Pancreas (tissue), 10 donors: Measurements from ENCODE around the gene PTPRG. TPM values are rescaled to one million over a fixed set of nuclear protein-coding genes. Genes with fewer than 3 reads are reported as not detected.

ENCODE experiments used
- ATAC-seq, 4 donors: fragments of 200-7000 bp; cut with Tn5 transposase; one replicate each; pipeline versions ENCODE4 v1.8.0 to v1.9.1; 2020; ENCODE audit warnings: mild to moderate bottlenecking in 4 of 4, moderate library complexity in 4 of 4
- DNase-seq, 6 donors: peaks; one replicate each; pipeline ENCODE4 v3.0.0-alpha.2; 2020
- FAIRE-seq: peaks from 2 replicates; lab custom pipeline; 2012; peaks lifted over from hg19 to GRCh38; lab: Jason Lieb, UNC
- H3K27ac ChIP-seq, 4 donors: fragments of 200-600 bp; sonication (generic); 1 replicate in 3 of 4; 2 replicates in 1 of 4; pipeline versions ENCODE4 v1.5.0 to v1.8.0; 2020
- H3K27me3 ChIP-seq, 4 donors: fragments of 200-600 bp; one replicate each; pipeline ENCODE4 v1.8.0; 2021
- H3K36me3 ChIP-seq, 3 donors: fragments of 200-600 bp; sonication (generic) in 1 of 3; one replicate each; pipeline versions ENCODE4 v1.5.0 to v1.8.0; 2020 to 2021
- H3K4me1 ChIP-seq, 3 donors: fragments of 200-600 bp; one replicate each; pipeline ENCODE4 v1.8.0; 2021
- H3K4me3 ChIP-seq, 4 donors: fragments of 200-600 bp; sonication (generic) in 2 of 4; one replicate each; pipeline versions ENCODE4 v1.5.0 to v1.8.0; 2020 to 2021
- H3K9me3 ChIP-seq, 4 donors: fragments of 200-600 bp; one replicate each; pipeline ENCODE4 v1.8.0; 2021
- CTCF ChIP-seq, 4 donors: fragments of 200-600 bp; sonication (generic) in 3 of 4; IDR thresholded peaks; one replicate each; pipeline versions ENCODE4 v1.5.0 to v1.8.0; 2021; ENCODE audit warnings: antibody characterized with exemption in 4 of 4
- WGBS, 2 donors: extraction: QIAGEN DNeasy Blood & Tissue Kit; methylation state at CpG; one replicate each; pipeline ENCODE4 v1.1.7; 2013; 5-methylcytosine and 5-hydroxymethylcytosine counted together
- intact Hi-C, 3 donors: fragments of 100-400 bp; cut with DNase I; formaldehyde crosslinking; loops; one replicate each; pipeline versions ENCODE4 v1.11.1 to v1.14.2; 2022
- polyA plus RNA-seq, 2 donors: library from polyadenylated mRNA; stranded (reverse); fragments of 200-250 nt; gene quantifications; one replicate each; pipeline ENCODE4 v1.2.3, GENCODE V29; 2013
- total RNA-seq, 6 donors: library from RNA; stranded (reverse); fragmentation: NEBNext Ultra II Directional in 4 of 6; extraction: Animal tissue kit (Norgen Biotek cat#: 25700) in 4 of 6; gene quantifications; one replicate each; pipeline versions ENCODE4 v1.2.1 to v1.2.4, GENCODE V29; 2021 to 2023
- donor health status: healthy with polysubstance abuse.
- donor health status: DM: no; HTN: no; CAD: no; lungs with moderate emphysema.
- donor health status: DM: no; HTN: no; CAD: no.
- donor health status: control.
- donor health status: control.
- donor health status: Bipolar disorder and iron deficiency.
- donor health status: DM: yes; HTN: yes; CAD: no.
- donor health status: DM: no; HTN: no; CAD: no.
- donor health status: DM: no; HTN: no; CAD: no.
- donor health status: DM: yes; HTN: yes; CAD: no.

Gene PTPRG
- total and polyA plus RNA-seq, 8 donors: 2.8 to 20.5 (median 9.5) TPM

- Histone ChIP-seq H3K36me3 (no peaks in the 10 kb centered on the region), H3K9me3 (peaks cover 0 to 3% (median 0%) of the 10 kb centered on the region in 4 donors), H3K4me3 (no peak overlapping the region), H3K27me3 (no peaks in the 10 kb centered on the region), H3K4me1 (no peaks in the 10 kb centered on the region), H3K27ac (no peak overlapping the region)
- intact Hi-C loops: no loop called here
- WGBS, 2 donors: 85 to 90% methylated on average over 7 of the region's 7 CpGs
- ATAC-seq (no peak), FAIRE-seq (no peak), DNase-seq (no peak)
- TF ChIP-seq CTCF (IDR thresholded peaks at IDR 0.05): no peak
These were observed 301.4 kb downstream of the PTPRG start for GRCh38 chr3:61862614-61863289.

- H3K4me3 ChIP-seq: no peak overlapping the region
- TF ChIP-seq CTCF (IDR thresholded peaks at IDR 0.05): no peak
- 61 to 72% methylated on average over 1 of the region's 1 CpG for WGBS, 2 donors
- no peaks in the 10 kb centered on the region for H3K4me1 ChIP-seq
- no peak for ATAC-seq
- H3K27me3 ChIP-seq: no peaks in the 10 kb centered on the region
- DNase-seq: no peak
- no peak overlapping the region for H3K27ac ChIP-seq
- peaks cover 0 to 3% (median 0%) of the 10 kb centered on the region in 4 donors for H3K9me3 ChIP-seq
- no peak for FAIRE-seq
- intact Hi-C loops: no loop called here
- no peaks in the 10 kb centered on the region for H3K36me3 ChIP-seq
These were observed 302.2 kb downstream of the PTPRG start for GRCh38 chr3:61863579-61863978.

GRCh38 chr3:61864886-61865285 is 303.5 kb downstream of the PTPRG start:
- DNase-seq (no peak), ATAC-seq (no peak), FAIRE-seq (no peak)
- H3K4me1 ChIP-seq: no peaks in the 10 kb centered on the region
- no peak overlapping the region for H3K4me3 ChIP-seq
- no peaks in the 10 kb centered on the region for H3K9me3 ChIP-seq
- no peak overlapping the region for H3K27ac ChIP-seq
- no peaks in the 10 kb centered on the region for H3K36me3 ChIP-seq
- intact Hi-C loops: no loop called here
- 86 to 95% methylated on average over 1 of the region's 1 CpG for WGBS, 2 donors
- no peaks in the 10 kb centered on the region for H3K27me3 ChIP-seq
- TF ChIP-seq CTCF (IDR thresholded peaks at IDR 0.05): no peak

- 87 to 91% methylated on average over 6 of the region's 6 CpGs for WGBS, 2 donors
- H3K9me3 ChIP-seq: no peaks in the 10 kb centered on the region
- intact Hi-C loops: no loop called here
- DNase-seq: no peak
- ATAC-seq: no peak
- H3K4me1 ChIP-seq: no peaks in the 10 kb centered on the region
- no peak for TF ChIP-seq CTCF (IDR thresholded peaks at IDR 0.05)
- H3K27me3 ChIP-seq: no peaks in the 10 kb centered on the region
- H3K36me3 ChIP-seq: no peaks in the 10 kb centered on the region
- no peak overlapping the region for H3K4me3 ChIP-seq
- H3K27ac ChIP-seq: no peak overlapping the region
- no peak for FAIRE-seq
These were observed 304.2 kb downstream of the PTPRG start for GRCh38 chr3:61865466-61866152.

GRCh38 chr3:61866153-61866542 is 304.8 kb downstream of the PTPRG start:
- H3K4me3 ChIP-seq: no peak overlapping the region
- H3K36me3 ChIP-seq: no peaks in the 10 kb centered on the region
- H3K9me3 ChIP-seq: no peaks in the 10 kb centered on the region
- no peaks in the 10 kb centered on the region for H3K4me1 ChIP-seq
- H3K27me3 ChIP-seq: no peaks in the 10 kb centered on the region
- no peak overlapping the region for H3K27ac ChIP-seq
- no peak for FAIRE-seq
- intact Hi-C loops: no loop called here
- ATAC-seq: no peak
- no peak for TF ChIP-seq CTCF (IDR thresholded peaks at IDR 0.05)
- DNase-seq: no peak
- 87 to 92% methylated on average over 2 of the region's 2 CpGs for WGBS, 2 donors
